HG03457 (cell line): ENCODE results near the gene TRIM61.
"Not testable (repeated sequence)": the region's sequence is repeated elsewhere in the genome, so short reads cannot be mapped to it uniquely, and the experiment has no call there.

Experiments
- ATAC-seq: cut with Tn5 transposase; IDR thresholded peaks from one replicate; pipeline ENCODE4 v1.9.1; 2021; ENCODE audit warnings: moderate number of reproducible peaks; ENCODE audit not compliant: unreplicated experiment

Gene TRIM61

GRCh38 chr4:164977243-164978164 lies at the start of gene TRIM61:
TSS of gene TRIM61 (minus strand) at chr4:164977657. CDS start at chr4:164970002, 7,655 bp downstream.
- peak; percentile 98 for ATAC-seq

GRCh38 chr4:165025782-165026181 lies 48.3 kb upstream of the TRIM61 start:
- not testable (repeated sequence) for ATAC-seq

GRCh38 chr4:165019995-165020394 lies 42.5 kb upstream of the TRIM61 start:
- not testable (repeated sequence) for ATAC-seq

- ATAC-seq, result no peak
Observed at GRCh38 chr4:165016971-165017370, 39.5 kb upstream of the TRIM61 start.

GRCh38 chr4:165013691-165014090 lies 36.2 kb upstream of the TRIM61 start:
- no peak for ATAC-seq

GRCh38 chr4:165011403-165011802 lies 33.9 kb upstream of the TRIM61 start:
- no peak for ATAC-seq

- no peak for ATAC-seq
Observed at GRCh38 chr4:165010991-165011390, 33.5 kb upstream of the TRIM61 start.

GRCh38 chr4:165010487-165010886 lies 33.0 kb upstream of the TRIM61 start:
- no peak for ATAC-seq

- ATAC-seq, result no peak
Observed at GRCh38 chr4:165009493-165010227, 32.2 kb upstream of the TRIM61 start.

- no peak for ATAC-seq
Observed at GRCh38 chr4:165006886-165007285, 29.4 kb upstream of the TRIM61 start.

- no peak for ATAC-seq
Observed at GRCh38 chr4:165006456-165006855, 29.0 kb upstream of the TRIM61 start.

- no peak for ATAC-seq
Observed at GRCh38 chr4:165005352-165005925, 28.0 kb upstream of the TRIM61 start.

- not testable (repeated sequence) for ATAC-seq
Observed at GRCh38 chr4:165001957-165002356, 24.5 kb upstream of the TRIM61 start.

- not testable (repeated sequence) for ATAC-seq
Observed at GRCh38 chr4:164998526-164999080, 21.1 kb upstream of the TRIM61 start.

GRCh38 chr4:164997941-164998340 lies 20.5 kb upstream of the TRIM61 start:
- no peak for ATAC-seq

- ATAC-seq, result no peak
Observed at GRCh38 chr4:164997324-164997723, 19.9 kb upstream of the TRIM61 start.

- ATAC-seq, result not testable (repeated sequence)
Observed at GRCh38 chr4:164996123-164996522, 18.7 kb upstream of the TRIM61 start.

- ATAC-seq, result not testable (repeated sequence)
Observed at GRCh38 chr4:164990786-164991185, 13.3 kb upstream of the TRIM61 start.

- no peak for ATAC-seq
Observed at GRCh38 chr4:164989471-164989870, 12.0 kb upstream of the TRIM61 start.

- ATAC-seq, result not testable (repeated sequence)
Observed at GRCh38 chr4:164971929-164972328, 5.5 kb downstream of the TRIM61 start.

GRCh38 chr4:164959896-164960295 lies 17.6 kb downstream of the TRIM61 start:
- no peak for ATAC-seq
